Measurements from ENCODE around the gene NXNL1. TPM values are rescaled to one million over a fixed set of nuclear protein-coding genes. Genes with fewer than 3 reads are reported as not detected.
A peak's percentile ranks its signal among the peaks of the same experiment; 100 is the strongest.

NXNL1 gene
- total and polyA plus RNA-seq, 2 donors (not counting 3 experiments of a cell fraction or from before 2014, with no cell fraction given): not detected

GRCh38 chr19:17411801-17412200, 48.9 kb downstream of the NXNL1 start:
- peak overlapping the region; percentile 52 for H2AFZ ChIP-seq (ENCODE audit: low read depth, low read length)
- no TSS peak for BruUV-seq (replicated peaks)
- peak overlapping the region; percentile 64 for H3K27ac ChIP-seq (ENCODE audit: insufficient read depth, low read depth, low read length)
- H3K4me2 ChIP-seq (ENCODE audit: insufficient read depth, low read length): peak overlapping the region; percentile 56
- H3K27me3 ChIP-seq (ENCODE audit: control insufficient read depth in 2 of 2, insufficient read depth in 2 of 2, low read length in 2 of 2): no peaks in the 10 kb centered on the region
- H3K36me3 ChIP-seq (ENCODE audit: control insufficient read depth in 2 of 2, extremely low read depth in 1 of 2, insufficient read depth in 2 of 2, low read length in 2 of 2): no peaks in the 10 kb centered on the region
- H3K9ac ChIP-seq (replicated peaks; ENCODE audit: extremely low read depth, insufficient read depth, low read length): peak overlapping the region; percentile 16
- no peaks in the 10 kb centered on the region for H3K79me2 ChIP-seq (ENCODE audit: control insufficient read depth, insufficient read depth, low read length)
- H3K9me1 ChIP-seq (replicated peaks; ENCODE audit: control insufficient read depth, extremely low read depth, insufficient read depth, low read length): no peaks in the 10 kb centered on the region
- dilution Hi-C loops (cut with MboI; ENCODE audit: extremely low pct_ligation_motif_present, low sequenced_read_pairs) (no loop called here), intact Hi-C loops (cut with micrococcal nuclease) (no loop called here)
- H3K4me3 ChIP-seq (replicated peaks in 1 of 3; ENCODE audit: insufficient read depth in 1 of 3, low read depth in 1 of 3, low read length in 3 of 3): no peak overlapping the region
- DNase-seq (ENCODE audit: low read depth, low spot score) (no peak), FAIRE-seq (no peak)
- no peaks in the 10 kb centered on the region for H3K9me3 ChIP-seq (replicated peaks; ENCODE audit: control insufficient read depth, insufficient read depth, low read length)
- no peaks in the 10 kb centered on the region for H4K20me1 ChIP-seq (replicated peaks; ENCODE audit: control insufficient read depth, extremely low read depth, insufficient read depth, low read length)
- peaks cover 26% of the 10 kb centered on the region for H3K4me1 ChIP-seq (ENCODE audit: control insufficient read depth, extremely low read depth, insufficient read depth, low read length)
- ChIA-PET POLR2A (interaction anchor here (1.3 kb wide), 1 partner anchor 106 kb away, joined by 8 read pairs; the partner anchor contains the start of gene MRPL34), CTCF (interaction anchor here (0.8 to 1.6 kb wide), 4 partner anchors 13 to 585 kb away, joined by 3 to 4 read pairs (median 3); partner anchors contain the start of gene CCDC194)
- TF ChIP-seq POLR2A (IDR thresholded peaks at IDR 0.05; ENCODE audit: low read depth, low read length) (no peak), GATA2 (IDR thresholded peaks at IDR 0.05; ENCODE audit: insufficient read depth, insufficient read length, low read depth, low read length) (no peak), EZH2 (IDR thresholded peaks at IDR 0.05; ENCODE audit: borderline replicate concordance, low read depth, low read length, severe bottlenecking) (no peak), FOS (IDR thresholded peaks at IDR 0.05; ENCODE audit: borderline replicate concordance, insufficient read depth, low read length) (no peak), CTCF (IDR thresholded peaks at IDR 0.05; ENCODE audit: extremely low read depth in 1 of 2, insufficient read depth in 1 of 2, low read depth in 1 of 2, low read length in 2 of 2) (no peak), JUN (IDR thresholded peaks at IDR 0.05; ENCODE audit: borderline replicate concordance, insufficient read depth, insufficient read length, low read depth) (no peak)
